Renal pelvis (tissue), 4 donors: Measurements from ENCODE around the gene EGFL7. TPM values are rescaled to one million over a fixed set of nuclear protein-coding genes. Genes with fewer than 3 reads are reported as not detected.
"Not testable (repeated sequence)": the region's sequence is repeated elsewhere in the genome, so short reads cannot be mapped to it uniquely, and the experiment has no call there.

Experiments
- DNase-seq: peaks from one replicate; pipeline ENCODE4 v3.0.0-alpha.2; 2013
- polyA plus RNA-seq, 3 donors: library from polyadenylated mRNA; unstranded; fragments of 120-200 nt; gene quantifications; one replicate each; pipeline ENCODE4 v1.2.1, GENCODE V29; 2013; ENCODE audit not compliant: insufficient read length in 3 of 3

The EGFL7 gene
- polyA plus RNA-seq, 3 donors = 60.9 to 86.3 (median 86.0) TPM

GRCh38 chr9:136621019-136621733, 41.5 kb upstream of the EGFL7 start:
- no peak for DNase-seq

GRCh38 chr9:136621734-136622093, 41.0 kb upstream of the EGFL7 start:
- no peak for DNase-seq

- no peak for DNase-seq
Measured at GRCh38 chr9:136622538-136622948, 40.2 kb upstream of the EGFL7 start.

GRCh38 chr9:136623016-136623841, 39.5 kb upstream of the EGFL7 start:
- no peak for DNase-seq

GRCh38 chr9:136623842-136624183, 38.9 kb upstream of the EGFL7 start:
- DNase-seq = no peak

GRCh38 chr9:136624184-136624951, 38.3 kb upstream of the EGFL7 start:
- DNase-seq = no peak

- DNase-seq = peak; percentile 60
Measured at GRCh38 chr9:136625101-136626065, 37.3 kb upstream of the EGFL7 start.

- DNase-seq = no peak
Measured at GRCh38 chr9:136626066-136626725, 36.5 kb upstream of the EGFL7 start.

GRCh38 chr9:136626740-136627642, 35.7 kb upstream of the EGFL7 start:
- no peak for DNase-seq

GRCh38 chr9:136627703-136628102, 35.0 kb upstream of the EGFL7 start:
- no peak for DNase-seq

- DNase-seq = no peak
Measured at GRCh38 chr9:136628268-136628667, 34.4 kb upstream of the EGFL7 start.

GRCh38 chr9:136629001-136629878, 33.5 kb upstream of the EGFL7 start:
- no peak for DNase-seq

- DNase-seq = peak; percentile 58
Measured at GRCh38 chr9:136629879-136630661, 32.6 kb upstream of the EGFL7 start.

- DNase-seq = no peak
Measured at GRCh38 chr9:136630662-136630992, 32.1 kb upstream of the EGFL7 start.

- peak; percentile 75 for DNase-seq
Measured at GRCh38 chr9:136631038-136632000, 31.4 kb upstream of the EGFL7 start.

- not testable (repeated sequence) for DNase-seq
Measured at GRCh38 chr9:136632072-136632471, 30.6 kb upstream of the EGFL7 start.
